ENCODE data around the gene APP.

APP gene

GRCh38 chr21:25952306-25952705 is 218.3 kb downstream of the APP start:
- H3K4me3 ChIP-seq (ENCODE audit: insufficient read depth, low read length, poor library complexity, severe bottlenecking): no peak overlapping the region
- H3K36me3 ChIP-seq (ENCODE audit: low read length): no peaks in the 10 kb centered on the region

GRCh38 chr21:25949701-25950100 is 220.9 kb downstream of the APP start:
- TF ChIP-seq EZH2phosphoT487 (conservative IDR thresholded peaks at IDR 0.05; ENCODE audit: low read length): no peak
- Histone ChIP-seq H3K27ac (ENCODE audit: low read depth, low read length) (no peak overlapping the region), H3K9me3 (ENCODE audit: insufficient read depth, low read length) (no peaks in the 10 kb centered on the region), H3K9me2 (replicated peaks; ENCODE audit: insufficient read depth, low read length) (no peaks in the 10 kb centered on the region), H3K79me2 (ENCODE audit: insufficient read depth, low read length) (no peaks in the 10 kb centered on the region), H3K27me3 (ENCODE audit: low read length) (no peaks in the 10 kb centered on the region), H4K20me1 (ENCODE audit: low read depth, low read length) (no peaks in the 10 kb centered on the region), H3F3A (ENCODE audit: insufficient read depth) (no peaks in the 10 kb centered on the region), H3K4me3 (ENCODE audit: insufficient read depth, low read length, poor library complexity, severe bottlenecking) (no peak overlapping the region), H3K4me2 (ENCODE audit: low read depth, low read length, poor library complexity, severe bottlenecking) (no peak overlapping the region), H2AFZ (ENCODE audit: low read depth, low read length, severe bottlenecking) (peak overlapping the region; percentile 42), H3K9ac (ENCODE audit: low read length) (no peak overlapping the region), H3K36me3 (ENCODE audit: low read length) (no peaks in the 10 kb centered on the region)

More at GRCh38 chr21:25952306-25952705, 218.3 kb downstream of the APP start:
- Histone ChIP-seq H3K27ac (ENCODE audit: low read depth, low read length) (no peak overlapping the region), H2AFZ (ENCODE audit: low read depth, low read length, severe bottlenecking) (no peak overlapping the region), H3K79me2 (ENCODE audit: insufficient read depth, low read length) (no peaks in the 10 kb centered on the region), H4K20me1 (ENCODE audit: low read depth, low read length) (no peaks in the 10 kb centered on the region), H3K9ac (ENCODE audit: low read length) (no peak overlapping the region), H3K4me2 (ENCODE audit: low read depth, low read length, poor library complexity, severe bottlenecking) (no peak overlapping the region), H3K9me2 (replicated peaks; ENCODE audit: insufficient read depth, low read length) (no peaks in the 10 kb centered on the region), H3F3A (ENCODE audit: insufficient read depth) (no peaks in the 10 kb centered on the region), H3K27me3 (ENCODE audit: low read length) (no peaks in the 10 kb centered on the region), H3K9me3 (ENCODE audit: insufficient read depth, low read length) (no peaks in the 10 kb centered on the region)
- no peak for TF ChIP-seq CTCF (IDR thresholded peaks at IDR 0.05; ENCODE audit: insufficient read depth, low read length, poor library complexity, severe bottlenecking)
- TF ChIP-seq EZH2phosphoT487 (conservative IDR thresholded peaks at IDR 0.05; ENCODE audit: low read length): no peak

- H4K20me1 ChIP-seq (ENCODE audit: low read depth, low read length): no peaks in the 10 kb centered on the region
- H3K9ac ChIP-seq (ENCODE audit: low read length): no peak overlapping the region
- H2AFZ ChIP-seq (ENCODE audit: low read depth, low read length, severe bottlenecking): no peak overlapping the region
- H3K27ac ChIP-seq (ENCODE audit: low read depth, low read length): no peak overlapping the region
- no peak for TF ChIP-seq CTCF (IDR thresholded peaks at IDR 0.05; ENCODE audit: insufficient read depth, low read length, poor library complexity, severe bottlenecking)
- TF ChIP-seq EZH2phosphoT487 (conservative IDR thresholded peaks at IDR 0.05; ENCODE audit: low read length): no peak
- H3K27me3 ChIP-seq (ENCODE audit: low read length): no peaks in the 10 kb centered on the region
- no peaks in the 10 kb centered on the region for H3K36me3 ChIP-seq (ENCODE audit: low read length)
- H3F3A ChIP-seq (ENCODE audit: insufficient read depth): no peaks in the 10 kb centered on the region
- no peaks in the 10 kb centered on the region for H3K9me2 ChIP-seq (replicated peaks; ENCODE audit: insufficient read depth, low read length)
- no peak overlapping the region for H3K4me3 ChIP-seq (ENCODE audit: insufficient read depth, low read length, poor library complexity, severe bottlenecking)
- H3K79me2 ChIP-seq (ENCODE audit: insufficient read depth, low read length): no peaks in the 10 kb centered on the region
- no peaks in the 10 kb centered on the region for H3K9me3 ChIP-seq (ENCODE audit: insufficient read depth, low read length)
- no peak overlapping the region for H3K4me2 ChIP-seq (ENCODE audit: low read depth, low read length, poor library complexity, severe bottlenecking)
These were observed 225.8 kb downstream of the APP start for GRCh38 chr21:25944672-25945213.

DNA sequence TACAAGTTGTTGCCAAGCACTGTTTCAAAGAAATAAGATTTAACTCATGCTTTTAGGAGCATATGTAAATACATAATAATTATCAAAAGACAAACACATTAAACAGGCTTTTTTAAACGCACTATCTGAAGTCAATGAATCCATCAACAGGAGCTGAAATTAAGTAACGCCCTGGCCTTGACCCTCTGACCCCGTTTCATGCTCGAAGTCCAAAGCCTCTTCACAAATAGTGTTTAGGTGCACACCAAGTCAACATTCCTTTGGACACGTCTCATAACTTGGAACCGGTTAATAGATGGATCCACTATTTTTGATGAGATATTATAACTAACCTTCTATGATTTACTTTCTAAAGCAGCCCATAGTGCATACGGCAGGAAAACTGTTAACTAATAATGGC is 226.5 kb downstream of the APP start:
- Histone ChIP-seq H3K9me3 (ENCODE audit: insufficient read depth, low read length) (no peaks in the 10 kb centered on the region), H3K36me3 (ENCODE audit: low read length) (no peaks in the 10 kb centered on the region), H4K20me1 (ENCODE audit: low read depth, low read length) (no peaks in the 10 kb centered on the region), H2AFZ (ENCODE audit: low read depth, low read length, severe bottlenecking) (no peak overlapping the region), H3K27me3 (ENCODE audit: low read length) (no peaks in the 10 kb centered on the region), H3K4me3 (ENCODE audit: insufficient read depth, low read length, poor library complexity, severe bottlenecking) (no peak overlapping the region), H3F3A (ENCODE audit: insufficient read depth) (no peaks in the 10 kb centered on the region), H3K9me2 (replicated peaks; ENCODE audit: insufficient read depth, low read length) (no peaks in the 10 kb centered on the region), H3K79me2 (ENCODE audit: insufficient read depth, low read length) (no peaks in the 10 kb centered on the region), H3K27ac (ENCODE audit: low read depth, low read length) (no peak overlapping the region), H3K4me2 (ENCODE audit: low read depth, low read length, poor library complexity, severe bottlenecking) (no peak overlapping the region), H3K9ac (ENCODE audit: low read length) (no peak overlapping the region)
- TF ChIP-seq EZH2phosphoT487 (conservative IDR thresholded peaks at IDR 0.05; ENCODE audit: low read length) (no peak), CTCF (IDR thresholded peaks at IDR 0.05; ENCODE audit: insufficient read depth, low read length, poor library complexity, severe bottlenecking) (no peak)
